RWPE1 (cell line): ENCODE data around the gene LRRN3.

Source experiments
- CTCF ChIA-PET: fragments of 350-600 bp; sonication (Branson Sonifier 250); formaldehyde crosslinking; extraction: SDS; loops from one replicate; lab custom pipeline; 2021; lab: Yijun Ruan, JAX
- POLR2A ChIA-PET: fragments of 400-600 bp; formaldehyde crosslinking; extraction: SDS; loops from one replicate; lab custom pipeline; 2020; ENCODE audit warnings: antibody characterized with exemption; ENCODE audit not compliant: low non-redundant PET; lab: Yijun Ruan, JAX
- DNase-seq: peaks from one replicate; pipeline ENCODE4 v3.0.0; 2012; ENCODE audit warnings: low spot score
- H3K27ac ChIP-seq: fragments of 450-650 bp; 2 replicates; pipeline ENCODE4 v1.5.1; 2017
- CTCF ChIP-seq: fragments of 450-650 bp; conservative IDR thresholded peaks from 2 replicates; pipeline ENCODE4 v1.5.1; 2017; ENCODE audit warnings: low read depth, mild to moderate bottlenecking

The LRRN3 gene

GRCh38 chr7:111105269-111105668, 14.3 kb downstream of the LRRN3 start:
- no peak overlapping the region for H3K27ac ChIP-seq
- ChIA-PET POLR2A (no interaction called here), CTCF (no interaction called here)
- no peak for DNase-seq
- TF ChIP-seq CTCF = no peak

- POLR2A ChIA-PET = no interaction called here
- TF ChIP-seq CTCF = no peak
- DNase-seq = no peak
- CTCF ChIA-PET = interaction anchor here (0.6 kb wide), 1 partner anchor 1707 kb away, joined by 3 read pairs; no protein-coding TSS in a partner anchor
- no peak overlapping the region for H3K27ac ChIP-seq
These were observed 16.7 kb downstream of the LRRN3 start for GRCh38 chr7:111107579-111107978.

- no peak overlapping the region for H3K27ac ChIP-seq
- POLR2A ChIA-PET = no interaction called here
These were observed 17.1 kb downstream of the LRRN3 start for GRCh38 chr7:111108000-111108399.

GRCh38 chr7:111108496-111108895, 17.6 kb downstream of the LRRN3 start:
- no peak for TF ChIP-seq CTCF
- POLR2A ChIA-PET = no interaction called here
- no peak for DNase-seq

More at GRCh38 chr7:111108000-111108399, 17.1 kb downstream of the LRRN3 start:
- CTCF ChIA-PET = interaction anchor here (0.6 kb wide), 1 partner anchor 1707 kb away, joined by 3 read pairs; no protein-coding TSS in a partner anchor
- no peak for TF ChIP-seq CTCF
- no peak for DNase-seq

GRCh38 chr7:111112439-111112838, 21.5 kb downstream of the LRRN3 start:
- no peak for TF ChIP-seq CTCF
- DNase-seq = no peak
- CTCF ChIA-PET = interaction anchor here (0.9 to 1.4 kb wide), 2 partner anchors 14 to 65 kb away, joined by 3 to 4 read pairs; no protein-coding TSS in a partner anchor
- POLR2A ChIA-PET = no interaction called here
- H3K27ac ChIP-seq = no peak overlapping the region

More at GRCh38 chr7:111108496-111108895, 17.6 kb downstream of the LRRN3 start:
- H3K27ac ChIP-seq = no peak overlapping the region
- CTCF ChIA-PET = interaction anchor here (0.6 kb wide), 1 partner anchor 22 kb away, joined by 4 read pairs; no protein-coding TSS in a partner anchor

GRCh38 chr7:111113263-111114017, 22.5 kb downstream of the LRRN3 start:
- DNase-seq = peak; percentile 7
- POLR2A ChIA-PET = no interaction called here
- CTCF ChIA-PET = no interaction called here
- no peak overlapping the region for H3K27ac ChIP-seq
- TF ChIP-seq CTCF = no peak
